Progenitor cell of endocrine pancreas (in vitro differentiated cells): ENCODE data around the gene ATP1A2. TPM values are rescaled to one million over a fixed set of nuclear protein-coding genes. Genes with fewer than 3 reads are reported as not detected.

ENCODE experiments used
- DNase-seq: peaks from one replicate; pipeline ENCODE4 v3.0.0; 2021; ENCODE audit warnings: low spot score; ENCODE audit not compliant: unreplicated experiment
- H3K27ac Mint-ChIP-seq: 2 replicates; pipeline ENCODE4 v1.8.0; 2021; ENCODE audit warnings: mild to moderate bottlenecking, moderate library complexity, mixed read lengths
- H3K27me3 Mint-ChIP-seq: 2 replicates; pipeline ENCODE4 v1.8.0; 2021; ENCODE audit warnings: mixed read lengths
- H3K36me3 Mint-ChIP-seq: 2 replicates; pipeline ENCODE4 v1.8.0; 2022; ENCODE audit warnings: mixed read lengths; ENCODE audit not compliant: insufficient read depth
- H3K4me1 Mint-ChIP-seq: 2 replicates; pipeline ENCODE4 v1.8.0; 2021; ENCODE audit warnings: low read depth, mixed read lengths
- H3K4me3 Mint-ChIP-seq: 2 replicates; pipeline ENCODE4 v1.8.0; 2021; ENCODE audit warnings: low read depth, mild to moderate bottlenecking, moderate library complexity, mixed read lengths
- H3K9me3 Mint-ChIP-seq: 2 replicates; pipeline ENCODE4 v1.8.0; 2021; ENCODE audit warnings: low read depth, mixed read lengths
- CTCF ChIP-seq: fragments of 200-600 bp; sonication (generic); IDR thresholded peaks from one replicate; pipeline ENCODE4 v1.5.0; 2021; ENCODE audit warnings: antibody characterized with exemption, mild to moderate bottlenecking; ENCODE audit not compliant: unreplicated experiment
- total RNA-seq: library from RNA; stranded (reverse); gene quantifications from 2 replicates; pipeline ENCODE4 v1.2.1, GENCODE V29; 2021

ATP1A2 gene
- total RNA-seq, 1 donor from 2014 or later, result not detected

GRCh38 chr1:160086456-160086892 is 29.1 kb upstream of the ATP1A2 start:
- Mint-ChIP-seq H3K4me1 (no peaks in the 10 kb centered on the region), H3K36me3 (peaks cover 10% of the 10 kb centered on the region), H3K27me3 (peaks cover 42% of the 10 kb centered on the region), H3K4me3 (no peak overlapping the region), H3K27ac (no peak overlapping the region), H3K9me3 (no peaks in the 10 kb centered on the region)
- no peak for TF ChIP-seq CTCF
- DNase-seq, result no peak

DNA sequence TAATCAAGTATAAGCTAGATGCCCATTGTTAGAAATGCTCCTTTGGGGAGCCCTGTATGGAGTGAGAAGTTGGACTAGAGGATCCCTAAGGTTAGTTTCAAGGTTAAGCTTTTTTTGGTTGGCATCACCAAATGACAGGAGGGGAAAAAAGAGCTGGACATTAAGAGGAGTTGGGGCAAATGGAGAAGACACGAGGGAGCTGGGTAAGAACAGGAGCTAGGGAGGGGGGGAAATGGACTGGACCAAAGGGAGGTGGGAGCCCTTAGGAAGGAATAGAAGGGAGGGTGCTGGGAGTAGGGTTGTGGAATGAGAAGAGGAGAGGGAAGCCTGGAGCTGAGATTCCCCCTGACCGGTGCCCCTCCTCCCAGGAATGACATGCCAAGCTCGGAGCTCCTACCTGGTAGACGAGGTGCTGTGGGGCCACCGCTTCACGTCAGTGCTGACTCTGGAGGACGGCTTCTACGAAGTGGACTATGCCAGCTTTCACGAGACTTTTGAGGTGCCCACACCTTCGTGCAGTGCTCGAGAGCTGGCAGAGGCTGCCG is 28.4 kb upstream of the ATP1A2 start:
- DNase-seq, result no peak
- peaks cover 10% of the 10 kb centered on the region for H3K36me3 Mint-ChIP-seq
- H3K4me1 Mint-ChIP-seq, result no peaks in the 10 kb centered on the region
- H3K27ac Mint-ChIP-seq, result no peak overlapping the region
- TF ChIP-seq CTCF, result no peak
- peaks cover 35% of the 10 kb centered on the region for H3K27me3 Mint-ChIP-seq
- H3K4me3 Mint-ChIP-seq, result no peak overlapping the region
- no peaks in the 10 kb centered on the region for H3K9me3 Mint-ChIP-seq

GRCh38 chr1:160089883-160090282 is 25.7 kb upstream of the ATP1A2 start:
- DNase-seq, result no peak
- Mint-ChIP-seq H3K27me3 (peaks cover 14% of the 10 kb centered on the region), H3K27ac (no peak overlapping the region), H3K36me3 (peaks cover 8% of the 10 kb centered on the region), H3K9me3 (no peaks in the 10 kb centered on the region), H3K4me3 (no peak overlapping the region), H3K4me1 (no peaks in the 10 kb centered on the region)
- TF ChIP-seq CTCF, result no peak

DNA sequence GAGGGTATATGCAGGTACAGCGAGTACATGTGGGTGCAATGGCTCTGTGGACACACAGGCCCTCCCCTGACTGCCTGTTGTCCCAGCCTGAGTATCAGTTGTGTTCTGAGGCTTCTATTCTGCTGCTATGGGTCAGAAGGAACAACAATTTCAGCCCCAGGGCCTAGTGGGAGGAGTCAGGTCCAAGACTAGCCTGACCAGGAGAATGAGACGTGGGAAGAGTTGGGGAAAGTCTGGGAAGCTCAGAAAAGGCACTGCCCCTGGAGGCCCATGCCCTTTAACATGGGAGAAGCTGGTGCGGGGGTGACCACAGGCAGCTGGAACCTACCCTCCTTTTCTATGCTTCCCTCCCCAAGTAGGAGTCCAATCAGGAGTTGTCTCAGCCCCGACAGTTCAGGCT is 24.8 kb upstream of the ATP1A2 start:
- H3K4me1 Mint-ChIP-seq, result no peaks in the 10 kb centered on the region
- no peak for DNase-seq
- TF ChIP-seq CTCF, result no peak
- H3K9me3 Mint-ChIP-seq, result no peaks in the 10 kb centered on the region
- no peak overlapping the region for H3K4me3 Mint-ChIP-seq
- H3K36me3 Mint-ChIP-seq, result peaks cover 8% of the 10 kb centered on the region
- H3K27ac Mint-ChIP-seq, result no peak overlapping the region
- H3K27me3 Mint-ChIP-seq, result peaks cover 5% of the 10 kb centered on the region

- H3K9me3 Mint-ChIP-seq, result no peaks in the 10 kb centered on the region
- no peak overlapping the region for H3K4me3 Mint-ChIP-seq
- TF ChIP-seq CTCF, result no peak
- no peak overlapping the region for H3K27ac Mint-ChIP-seq
- no peak for DNase-seq
- H3K4me1 Mint-ChIP-seq, result no peaks in the 10 kb centered on the region
- no peaks in the 10 kb centered on the region for H3K27me3 Mint-ChIP-seq
- H3K36me3 Mint-ChIP-seq, result peaks cover 6% of the 10 kb centered on the region
Observed at GRCh38 chr1:160091666-160092223, 23.8 kb upstream of the ATP1A2 start.
